ENCODE measurements around the gene STAP2. TPM values are rescaled to one million over a fixed set of nuclear protein-coding genes. Genes with fewer than 3 reads are reported as not detected.
"Not testable (repeated sequence)": the region's sequence is repeated elsewhere in the genome, so short reads cannot be mapped to it uniquely, and the experiment has no call there.

The STAP2 gene
- polyA plus RNA-seq, 1 experiment: 5.3 TPM

DNA sequence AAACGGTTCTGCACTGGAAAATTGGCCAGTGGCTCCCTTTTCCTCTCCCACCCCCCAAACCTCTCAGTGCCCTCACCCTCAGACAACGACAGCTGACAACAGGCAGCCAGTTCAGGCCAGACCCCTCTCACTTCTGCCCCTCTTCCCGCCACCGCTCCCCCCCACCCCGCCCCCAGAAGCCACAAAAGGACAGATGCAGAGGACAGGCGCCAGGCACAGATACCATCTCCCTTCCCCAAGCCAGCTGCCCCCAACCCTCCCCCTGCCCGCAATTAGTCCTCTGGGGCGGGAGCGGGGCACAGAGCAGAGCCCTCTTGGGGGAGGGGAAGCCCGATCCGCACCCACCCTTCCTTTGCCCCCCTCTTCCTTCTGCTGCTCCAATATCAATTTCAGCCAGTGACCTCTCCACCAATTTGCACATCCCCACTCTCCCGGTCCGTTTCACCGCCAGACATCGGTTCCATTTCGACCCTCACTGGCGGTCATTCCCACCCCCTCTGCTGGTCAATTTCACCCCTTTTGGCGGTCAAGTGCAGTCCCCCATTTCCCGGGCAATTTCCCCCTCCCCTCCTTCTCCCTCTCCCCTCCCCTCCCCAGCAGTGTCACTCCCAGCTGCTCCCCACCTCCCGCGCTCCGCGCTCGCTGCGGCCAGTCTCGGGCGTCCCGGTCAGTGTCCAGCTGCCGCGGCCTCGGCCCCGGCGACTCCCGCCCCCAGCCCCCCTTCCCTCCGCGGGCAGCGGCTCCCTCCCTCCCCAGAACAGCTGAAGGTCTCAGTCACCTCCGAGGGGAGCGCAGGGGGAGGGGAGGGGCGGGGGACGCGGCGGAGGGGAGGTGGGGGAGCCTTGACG, 60.0 kb downstream of the STAP2 start, which contains the start of gene SHD:
Gene SHD, plus strand, starts transcription at position 848 of the 848 bp plus-strand sequence. CDS start 798 bp downstream, outside the sequence.
- Histone ChIP-seq H3K4me3 (ENCODE audit: low read depth, low read length) (0 out of 2 replicates have a peak within 1 kb of the TSS, but pooled peaks have one; percentile 13), H3K9me3 (ENCODE audit: control insufficient read depth, insufficient read depth, low read length) (peaks cover 3% of the 10 kb centered on the region; the same call in 1 of the 2 replicates), H3K27me3 (ENCODE audit: control insufficient read depth, insufficient read depth, low read length) (peaks cover 31% of the 10 kb centered on the region), H3K27ac (ENCODE audit: low read depth, low read length) (no peak within 1 kb of the TSS)
- ChIA-PET POLR2A (no interaction called here), CTCF (interaction anchor here (3.2 kb wide), 1 partner anchor 12 kb away, joined by 14 read pairs; no protein-coding TSS in a partner anchor)
- TF ChIP-seq, protein P1, sequence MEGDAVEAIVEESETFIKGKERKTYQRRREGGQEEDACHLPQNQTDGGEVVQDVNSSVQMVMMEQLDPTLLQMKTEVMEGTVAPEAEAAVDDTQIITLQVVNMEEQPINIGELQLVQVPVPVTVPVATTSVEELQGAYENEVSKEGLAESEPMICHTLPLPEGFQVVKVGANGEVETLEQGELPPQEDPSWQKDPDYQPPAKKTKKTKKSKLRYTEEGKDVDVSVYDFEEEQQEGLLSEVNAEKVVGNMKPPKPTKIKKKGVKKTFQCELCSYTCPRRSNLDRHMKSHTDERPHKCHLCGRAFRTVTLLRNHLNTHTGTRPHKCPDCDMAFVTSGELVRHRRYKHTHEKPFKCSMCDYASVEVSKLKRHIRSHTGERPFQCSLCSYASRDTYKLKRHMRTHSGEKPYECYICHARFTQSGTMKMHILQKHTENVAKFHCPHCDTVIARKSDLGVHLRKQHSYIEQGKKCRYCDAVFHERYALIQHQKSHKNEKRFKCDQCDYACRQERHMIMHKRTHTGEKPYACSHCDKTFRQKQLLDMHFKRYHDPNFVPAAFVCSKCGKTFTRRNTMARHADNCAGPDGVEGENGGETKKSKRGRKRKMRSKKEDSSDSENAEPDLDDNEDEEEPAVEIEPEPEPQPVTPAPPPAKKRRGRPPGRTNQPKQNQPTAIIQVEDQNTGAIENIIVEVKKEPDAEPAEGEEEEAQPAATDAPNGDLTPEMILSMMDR (IDR thresholded peaks at IDR 0.05; ENCODE audit: low read depth, low read length): no peak
- DNase-seq (ENCODE audit: low read depth, low spot score): no peak

DNA sequence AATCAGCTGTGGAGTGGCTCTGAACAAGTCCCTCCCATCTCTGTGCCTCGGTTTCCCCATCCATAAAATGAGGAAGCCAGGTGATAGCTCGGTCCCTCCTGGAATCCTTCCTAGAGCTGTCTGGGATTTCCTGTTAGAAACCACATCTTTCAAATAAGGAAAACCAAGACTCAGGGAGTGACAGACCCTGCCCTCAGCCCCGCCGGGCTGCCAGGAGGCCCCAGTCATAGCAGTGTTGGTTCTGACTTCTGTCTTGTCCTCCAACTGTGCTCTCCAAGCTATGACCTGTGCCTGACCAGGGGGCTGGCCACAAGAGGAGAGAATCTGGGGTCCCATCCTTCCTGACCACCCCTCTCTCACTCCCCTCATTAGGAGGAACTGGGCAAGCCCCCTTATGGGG, 60.6 kb downstream of the STAP2 start:
- ChIA-PET POLR2A (no interaction called here), CTCF (interaction anchor here (3.2 kb wide), 1 partner anchor 11 kb away, joined by 14 read pairs; no protein-coding TSS in a partner anchor)
- H3K4me3 ChIP-seq (ENCODE audit: low read depth, low read length): no peak overlapping the region
- H3K9me3 ChIP-seq (ENCODE audit: control insufficient read depth, insufficient read depth, low read length): peaks cover 3% of the 10 kb centered on the region; the same call in 1 of the 2 replicates
- H3K27ac ChIP-seq (ENCODE audit: low read depth, low read length): no peak overlapping the region
- no peak for DNase-seq (ENCODE audit: low read depth, low spot score)
- peaks cover 27% of the 10 kb centered on the region for H3K27me3 ChIP-seq (ENCODE audit: control insufficient read depth, insufficient read depth, low read length)
- TF ChIP-seq, protein P1 (IDR thresholded peaks at IDR 0.05; ENCODE audit: low read depth, low read length): no peak

DNA sequence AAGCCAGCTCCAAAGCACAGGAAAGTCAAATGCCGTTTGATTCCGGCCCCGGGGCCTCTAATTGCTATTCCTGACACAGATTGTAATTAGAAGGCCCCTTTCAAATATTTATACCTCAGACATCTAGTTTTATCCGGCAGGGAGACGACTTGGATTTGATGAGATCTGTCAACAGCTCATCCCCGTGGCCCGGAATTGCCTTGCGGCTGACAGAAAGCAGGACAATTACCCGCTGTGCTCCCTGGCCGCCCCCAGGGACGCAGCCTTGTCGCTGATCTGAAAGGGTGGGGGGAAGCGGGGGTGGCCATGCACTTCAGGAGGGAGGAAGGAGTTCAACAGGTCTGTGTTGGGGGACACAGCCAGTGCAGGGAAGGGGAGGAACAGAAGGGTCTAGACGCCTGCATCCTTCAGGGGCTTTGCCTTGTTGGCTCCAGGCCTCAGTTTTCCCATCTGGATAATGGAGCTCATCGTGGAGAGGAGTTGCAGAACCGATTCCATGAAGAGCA, 61.4 kb downstream of the STAP2 start:
- TF ChIP-seq, protein P1 (IDR thresholded peaks at IDR 0.05; ENCODE audit: low read depth, low read length): no peak
- H3K27me3 ChIP-seq (ENCODE audit: control insufficient read depth, insufficient read depth, low read length): peaks cover 24% of the 10 kb centered on the region
- ChIA-PET POLR2A (interaction anchor here (0.7 kb wide), 1 partner anchor 97 kb away, joined by 15 read pairs; no protein-coding TSS in a partner anchor), CTCF (interaction anchor here (3.2 kb wide), 1 partner anchor 10 kb away, joined by 14 read pairs; no protein-coding TSS in a partner anchor)
- no peak overlapping the region for H3K27ac ChIP-seq (ENCODE audit: low read depth, low read length)
- no peak for DNase-seq (ENCODE audit: low read depth, low spot score)
- no peak overlapping the region for H3K4me3 ChIP-seq (ENCODE audit: low read depth, low read length)
- H3K9me3 ChIP-seq (ENCODE audit: control insufficient read depth, insufficient read depth, low read length): peaks cover 6% of the 10 kb centered on the region; the same call in 1 of the 2 replicates

DNA sequence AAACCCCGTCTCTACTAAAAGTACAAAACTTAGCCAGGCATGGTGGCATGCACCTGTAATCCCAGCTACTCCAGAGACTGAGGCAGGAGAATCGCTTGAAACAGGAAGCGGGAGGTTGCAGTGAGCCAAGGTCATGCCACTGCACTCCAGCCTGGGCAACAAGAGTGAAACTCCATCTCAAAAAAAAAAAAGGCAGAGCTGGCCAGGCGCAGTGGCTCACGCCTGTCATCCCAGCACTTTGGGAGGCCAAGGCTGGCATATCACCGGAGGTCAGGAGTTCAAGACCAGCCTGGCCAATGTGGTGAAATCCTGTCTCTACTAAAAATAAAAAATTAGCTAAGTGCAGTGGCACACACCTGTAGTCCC, 64.3 kb downstream of the STAP2 start:
- POLR2A ChIA-PET; DNase-seq (ENCODE audit: low read depth, low spot score); H3K4me3 ChIP-seq (ENCODE audit: low read depth, low read length); H3K27ac ChIP-seq (ENCODE audit: low read depth, low read length); CTCF ChIA-PET: not testable (repeated sequence)
- Histone ChIP-seq H3K27me3 (ENCODE audit: control insufficient read depth, insufficient read depth, low read length) (peaks cover 10% of the 10 kb centered on the region), H3K9me3 (ENCODE audit: control insufficient read depth, insufficient read depth, low read length) (peaks cover 11% of the 10 kb centered on the region)

Other genes starting within 250 kb of the STAP2 start
- 65.1 and 104 TPM in 2 replicates for gene MAP2K2, start 214.7 kb downstream of the STAP2 start, polyA plus RNA-seq (2011; rRNA removed)
- not detected in 2 replicates for gene CREB3L3, start 185.2 kb downstream of the STAP2 start, polyA plus RNA-seq (2011; rRNA removed)
- gene SIRT6, start 156.3 kb downstream of the STAP2 start, polyA plus RNA-seq (2011; rRNA removed): 12.6 and 16.0 TPM in 2 replicates
- gene ANKRD24, start 156.1 kb downstream of the STAP2 start, polyA plus RNA-seq (2011; rRNA removed): 0.10 and 0.11 TPM in 2 replicates
- 1.1 and 1.3 TPM in 2 replicates for gene EBI3, start 109.3 kb downstream of the STAP2 start, polyA plus RNA-seq (2011; rRNA removed)
- 10.2 and 13.0 TPM in 2 replicates for gene YJU2, start 91.7 kb downstream of the STAP2 start, polyA plus RNA-seq (2011; rRNA removed)
- gene SHD, start 59.6 kb downstream of the STAP2 start, polyA plus RNA-seq (2011; rRNA removed): not detected in 2 replicates
- not detected in 2 replicates for gene TMIGD2, start 36.4 kb downstream of the STAP2 start, polyA plus RNA-seq (2011; rRNA removed)
- 6.8 and 8.9 TPM in 2 replicates for gene FSD1, start 34.2 kb downstream of the STAP2 start, polyA plus RNA-seq (2011; rRNA removed)
- 5.1 and 6.5 TPM in 2 replicates for gene MPND, start 4.7 kb upstream of the STAP2 start, polyA plus RNA-seq (2011; rRNA removed)
- 40.2 and 57.9 TPM in 2 replicates for gene SH3GL1, start 61.7 kb upstream of the STAP2 start, polyA plus RNA-seq (2011; rRNA removed)
- 5.0 and 6.0 TPM in 2 replicates for gene CHAF1A, start 63.8 kb upstream of the STAP2 start, polyA plus RNA-seq (2011; rRNA removed)
- 45.2 and 58.3 TPM in 2 replicates for gene UBXN6, start 119.0 kb upstream of the STAP2 start, polyA plus RNA-seq (2011; rRNA removed)
- 23.5 and 28.2 TPM in 2 replicates for gene HDGFL2, start 133.5 kb upstream of the STAP2 start, polyA plus RNA-seq (2011; rRNA removed)
- 0.07 and 0.11 TPM in 2 replicates for gene PLIN4, start 179.7 kb upstream of the STAP2 start, polyA plus RNA-seq (2011; rRNA removed)
- gene PLIN5, start 196.4 kb upstream of the STAP2 start, polyA plus RNA-seq (2011; rRNA removed): not detected in 2 replicates
- 0.05 and 0.07 TPM in 2 replicates for gene LRG1, start 201.2 kb upstream of the STAP2 start, polyA plus RNA-seq (2011; rRNA removed)
- 0.66 and 1.1 TPM in 2 replicates for gene SEMA6B, start 220.9 kb upstream of the STAP2 start, polyA plus RNA-seq (2011; rRNA removed)

All from AG04450 (cell line).